Pancreas (tissue), 10 donors: ENCODE data around the gene KIF5A. TPM values are rescaled to one million over a fixed set of nuclear protein-coding genes. Genes with fewer than 3 reads are reported as not detected.

ENCODE experiments used
- ATAC-seq, 4 donors: fragments of 200-7000 bp; cut with Tn5 transposase; one replicate each; pipeline versions ENCODE4 v1.8.0 to v1.9.1; 2020; ENCODE audit warnings: mild to moderate bottlenecking in 4 of 4, moderate library complexity in 4 of 4
- DNase-seq, 6 donors: peaks; one replicate each; pipeline ENCODE4 v3.0.0-alpha.2; 2020
- FAIRE-seq: peaks from 2 replicates; lab custom pipeline; 2012; peaks lifted over from hg19 to GRCh38; lab: Jason Lieb, UNC
- H3K27ac ChIP-seq, 4 donors: fragments of 200-600 bp; sonication (generic); 1 replicate in 3 of 4; 2 replicates in 1 of 4; pipeline versions ENCODE4 v1.5.0 to v1.8.0; 2020
- H3K27me3 ChIP-seq, 4 donors: fragments of 200-600 bp; one replicate each; pipeline ENCODE4 v1.8.0; 2021
- H3K36me3 ChIP-seq, 3 donors: fragments of 200-600 bp; sonication (generic) in 1 of 3; one replicate each; pipeline versions ENCODE4 v1.5.0 to v1.8.0; 2020 to 2021
- H3K4me1 ChIP-seq, 3 donors: fragments of 200-600 bp; one replicate each; pipeline ENCODE4 v1.8.0; 2021
- H3K4me3 ChIP-seq, 4 donors: fragments of 200-600 bp; sonication (generic) in 2 of 4; one replicate each; pipeline versions ENCODE4 v1.5.0 to v1.8.0; 2020 to 2021
- H3K9me3 ChIP-seq, 4 donors: fragments of 200-600 bp; one replicate each; pipeline ENCODE4 v1.8.0; 2021
- CTCF ChIP-seq, 4 donors: fragments of 200-600 bp; sonication (generic) in 3 of 4; IDR thresholded peaks; one replicate each; pipeline versions ENCODE4 v1.5.0 to v1.8.0; 2021; ENCODE audit warnings: antibody characterized with exemption in 4 of 4
- WGBS, 2 donors: extraction: QIAGEN DNeasy Blood & Tissue Kit; methylation state at CpG; one replicate each; pipeline ENCODE4 v1.1.7; 2013; 5-methylcytosine and 5-hydroxymethylcytosine counted together
- intact Hi-C, 3 donors: fragments of 100-400 bp; cut with DNase I; formaldehyde crosslinking; loops; one replicate each; pipeline versions ENCODE4 v1.11.1 to v1.14.2; 2022
- polyA plus RNA-seq, 2 donors: library from polyadenylated mRNA; stranded (reverse); fragments of 200-250 nt; gene quantifications; one replicate each; pipeline ENCODE4 v1.2.3, GENCODE V29; 2013
- total RNA-seq, 6 donors: library from RNA; stranded (reverse); fragmentation: NEBNext Ultra II Directional in 4 of 6; extraction: Animal tissue kit (Norgen Biotek cat#: 25700) in 4 of 6; gene quantifications; one replicate each; pipeline versions ENCODE4 v1.2.1 to v1.2.4, GENCODE V29; 2021 to 2023
- donor health status: healthy with polysubstance abuse.
- donor health status: DM: no; HTN: no; CAD: no; lungs with moderate emphysema.
- donor health status: DM: no; HTN: no; CAD: no.
- donor health status: control.
- donor health status: control.
- donor health status: Bipolar disorder and iron deficiency.
- donor health status: DM: yes; HTN: yes; CAD: no.
- donor health status: DM: no; HTN: no; CAD: no.
- donor health status: DM: no; HTN: no; CAD: no.
- donor health status: DM: yes; HTN: yes; CAD: no.

KIF5A gene
- total and polyA plus RNA-seq, 8 donors = 0.25 to 2.9 (median 0.68) TPM

- intact Hi-C loops = no loop called here
- FAIRE-seq (no peak), DNase-seq (peak; percentile 86 to 98 (median 96)), ATAC-seq (peak; percentile 96 to 98 (median 96))
- peak within 1 kb of the TSS; percentile 85 to 98 (median 95) for H3K4me3 ChIP-seq
- H3K4me1 ChIP-seq = peaks cover 0 to 12% (median 5%) of the 10 kb centered on the region in 3 donors
- peaks cover 0 to 3% (median 0%) of the 10 kb centered on the region in 3 donors for H3K36me3 ChIP-seq
- WGBS, 2 donors = 0 to 1% methylated on average over 48 to 56 of the region's 56 CpGs
- no peak for TF ChIP-seq CTCF (IDR thresholded peaks at IDR 0.05)
- H3K9me3 ChIP-seq = no peaks in the 10 kb centered on the region
- peak within 1 kb of the TSS; percentile 57 to 78 (median 76) for H3K27ac ChIP-seq
- no peaks in the 10 kb centered on the region for H3K27me3 ChIP-seq
Observed at GRCh38 chr12:57546438-57547287, 3.2 kb upstream of the KIF5A start, which contains the start of gene DCTN2. Gene DCTN2, minus strand, starts transcription at chr12:57547192. Its CDS starts 129 bp downstream, at chr12:57547063.

- H3K27me3 ChIP-seq = no peaks in the 10 kb centered on the region
- no peaks in the 10 kb centered on the region for H3K36me3 ChIP-seq
- TF ChIP-seq CTCF (IDR thresholded peaks at IDR 0.05) = no peak
- DNase-seq = no peak
- no peak overlapping the region for H3K27ac ChIP-seq
- WGBS, 2 donors = 19 to 20% methylated on average over 9 of the region's 9 CpGs
- no peaks in the 10 kb centered on the region for H3K9me3 ChIP-seq
- peak; percentile 69 for FAIRE-seq
- intact Hi-C loops = no loop called here
- peaks cover 0 to 12% (median 5%) of the 10 kb centered on the region in 3 donors for H3K4me1 ChIP-seq
- ATAC-seq = no peak
- peak overlapping the region in 2 of 4 donors; percentile 94 to 98 for H3K4me3 ChIP-seq
Observed at GRCh38 chr12:57547288-57548012, 2.4 kb upstream of the KIF5A start.

GRCh38 chr12:57548013-57548315, 1.9 kb upstream of the KIF5A start:
- H3K27me3 ChIP-seq = no peaks in the 10 kb centered on the region
- H3K4me1 ChIP-seq = peaks cover 0 to 12% (median 5%) of the 10 kb centered on the region in 3 donors
- DNase-seq = no peak
- TF ChIP-seq CTCF (IDR thresholded peaks at IDR 0.05) = no peak
- H3K4me3 ChIP-seq = no peak overlapping the region
- WGBS, 2 donors = 90 to 96% methylated on average over 2 of the region's 2 CpGs
- intact Hi-C loops = no loop called here
- H3K27ac ChIP-seq = no peak overlapping the region
- no peaks in the 10 kb centered on the region for H3K36me3 ChIP-seq
- H3K9me3 ChIP-seq = no peaks in the 10 kb centered on the region
- no peak for FAIRE-seq
- ATAC-seq = no peak

GRCh38 chr12:57548488-57548887, 1.4 kb upstream of the KIF5A start:
- Histone ChIP-seq H3K36me3 (no peaks in the 10 kb centered on the region), H3K27ac (no peak overlapping the region), H3K27me3 (no peaks in the 10 kb centered on the region), H3K9me3 (no peaks in the 10 kb centered on the region), H3K4me1 (peaks cover 0 to 12% (median 5%) of the 10 kb centered on the region in 3 donors), H3K4me3 (no peak overlapping the region)
- FAIRE-seq (no peak), ATAC-seq (no peak), DNase-seq (no peak)
- intact Hi-C loops = no loop called here
- WGBS, 2 donors = 41 to 51% methylated on average over 2 of the region's 2 CpGs
- no peak for TF ChIP-seq CTCF (IDR thresholded peaks at IDR 0.05)
